ENCODE data around the gene GPRASP3.

DNA sequence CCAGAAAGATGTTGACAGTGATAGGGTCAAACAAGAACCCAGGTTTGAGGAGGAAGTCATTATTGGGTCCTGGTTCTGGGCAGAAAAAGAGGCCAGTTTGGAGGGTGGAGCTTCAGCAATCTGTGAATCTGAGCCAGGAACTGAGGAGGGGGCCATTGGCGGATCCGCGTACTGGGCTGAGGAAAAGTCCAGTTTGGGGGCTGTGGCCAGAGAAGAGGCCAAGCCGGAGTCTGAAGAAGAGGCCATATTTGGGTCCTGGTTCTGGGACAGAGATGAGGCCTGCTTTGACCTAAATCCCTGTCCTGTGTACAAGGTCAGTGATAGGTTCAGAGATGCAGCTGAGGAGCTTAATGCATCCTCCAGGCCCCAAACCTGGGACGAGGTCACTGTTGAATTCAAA, 4.6 kb upstream of the GPRASP3 start:
- TF ChIP-seq POLR2A (IDR thresholded peaks at IDR 0.05): no peak
- TF ChIP-seq, protein P1, sequence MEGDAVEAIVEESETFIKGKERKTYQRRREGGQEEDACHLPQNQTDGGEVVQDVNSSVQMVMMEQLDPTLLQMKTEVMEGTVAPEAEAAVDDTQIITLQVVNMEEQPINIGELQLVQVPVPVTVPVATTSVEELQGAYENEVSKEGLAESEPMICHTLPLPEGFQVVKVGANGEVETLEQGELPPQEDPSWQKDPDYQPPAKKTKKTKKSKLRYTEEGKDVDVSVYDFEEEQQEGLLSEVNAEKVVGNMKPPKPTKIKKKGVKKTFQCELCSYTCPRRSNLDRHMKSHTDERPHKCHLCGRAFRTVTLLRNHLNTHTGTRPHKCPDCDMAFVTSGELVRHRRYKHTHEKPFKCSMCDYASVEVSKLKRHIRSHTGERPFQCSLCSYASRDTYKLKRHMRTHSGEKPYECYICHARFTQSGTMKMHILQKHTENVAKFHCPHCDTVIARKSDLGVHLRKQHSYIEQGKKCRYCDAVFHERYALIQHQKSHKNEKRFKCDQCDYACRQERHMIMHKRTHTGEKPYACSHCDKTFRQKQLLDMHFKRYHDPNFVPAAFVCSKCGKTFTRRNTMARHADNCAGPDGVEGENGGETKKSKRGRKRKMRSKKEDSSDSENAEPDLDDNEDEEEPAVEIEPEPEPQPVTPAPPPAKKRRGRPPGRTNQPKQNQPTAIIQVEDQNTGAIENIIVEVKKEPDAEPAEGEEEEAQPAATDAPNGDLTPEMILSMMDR (IDR thresholded peaks at IDR 0.05): no peak

Data from adrenal gland (tissue), 5 donors.